HepG2 (cell line): ENCODE data around the gene SKIDA1. TPM values are rescaled to one million over a fixed set of nuclear protein-coding genes. Genes with fewer than 3 reads are reported as not detected.
A peak's percentile ranks its signal among the peaks of the same experiment; 100 is the strongest.

Experiments used
- CHD4 ChIP-seq: fragments of 200-600 bp; sonication (generic); IDR thresholded peaks from 2 replicates; pipeline ENCODE4 v1.7.0; 2017; ENCODE audit warnings: mild to moderate bottlenecking, low read length, borderline replicate concordance
- GABPB1 ChIP-seq: IDR thresholded peaks from 2 replicates; pipeline ENCODE4 v1.6.1; 2016; ENCODE audit warnings: mild to moderate bottlenecking, missing genetic modification reagents, moderate library complexity, missing compliant biosample characterization
- GTF3A ChIP-seq: sonication (generic); formaldehyde crosslinking; conservative IDR thresholded peaks from 2 replicates; pipeline ENCODE4 v1.4.0; 2020; ENCODE audit warnings: mild to moderate bottlenecking, missing genetic modification reagents
- HOXA7 ChIP-seq: sonication (generic); formaldehyde crosslinking; IDR thresholded peaks from 2 replicates; pipeline ENCODE4 v1.8.1; 2022; ENCODE audit warnings: mild to moderate bottlenecking, missing genetic modification reagents, moderate library complexity
- JUNB ChIP-seq: sonication (generic); formaldehyde crosslinking; IDR thresholded peaks from 2 replicates; pipeline ENCODE4 v1.8.0; 2022; ENCODE audit warnings: missing genetic modification reagents, mild to moderate bottlenecking, borderline replicate concordance
- MIXL1 ChIP-seq: IDR thresholded peaks from 2 replicates; pipeline ENCODE4 v1.6.1; 2016
- NR1H2 ChIP-seq: sonication (generic); formaldehyde crosslinking; IDR thresholded peaks from 2 replicates; pipeline ENCODE4 v1.8.1; 2022; ENCODE audit warnings: low read depth, missing genetic modification reagents, borderline replicate concordance
- RBFOX2 ChIP-seq: fragments of 200-400 bp; formaldehyde crosslinking; IDR thresholded peaks from 2 replicates; pipeline ENCODE4 v1.6.1; 2017; ENCODE audit warnings: low read depth, mild to moderate bottlenecking, low read length
- RFXANK ChIP-seq: IDR thresholded peaks from 2 replicates; pipeline ENCODE4 v1.6.1; 2016
- RNF2 ChIP-seq: fragments of 450-650 bp; conservative IDR thresholded peaks from 2 replicates; pipeline ENCODE4 v1.6.1; 2016; ENCODE audit warnings: low read depth
- TBX3 ChIP-seq: fragments of 450-650 bp; IDR thresholded peaks from 2 replicates; pipeline ENCODE4 v1.6.1; 2017; ENCODE audit warnings: antibody characterized with exemption, mild to moderate bottlenecking, inconsistent platforms, borderline replicate concordance
- TCF12 ChIP-seq, 2 experiments: fragments of 450-650 bp in 1 of 2; sonication (generic) in 1 of 2; formaldehyde crosslinking in 1 of 2; IDR thresholded peaks; 2 replicates each; pipeline versions ENCODE4 v1.6.1 to v1.8.0; 2017 to 2022; ENCODE audit warnings: antibody characterized with exemption in 1 of 2, mild to moderate bottlenecking in 1 of 2, missing genetic modification reagents in 1 of 2, moderate library complexity in 1 of 2
- THRA ChIP-seq: sonication (generic); formaldehyde crosslinking; IDR thresholded peaks from 2 replicates; pipeline ENCODE4 v1.4.0; 2020; ENCODE audit warnings: missing genetic modification reagents, borderline replicate concordance
- TOPORS ChIP-seq: sonication (generic); formaldehyde crosslinking; IDR thresholded peaks from 2 replicates; pipeline ENCODE4 v1.8.0; 2023; ENCODE audit warnings: mild to moderate bottlenecking, missing genetic modification reagents
- ZEB1 ChIP-seq: IDR thresholded peaks from 2 replicates; pipeline ENCODE4 v1.6.1; 2012; ENCODE audit warnings: mild to moderate bottlenecking, low read depth, inconsistent platforms; ENCODE audit not compliant: insufficient replicate concordance
- ZFP90 ChIP-seq: sonication (generic); formaldehyde crosslinking; IDR thresholded peaks from 2 replicates; pipeline ENCODE4 v1.8.0; 2022; ENCODE audit warnings: missing genetic modification reagents, mild to moderate bottlenecking, inconsistent platforms, borderline replicate concordance
- ZNF512 ChIP-seq: sonication (generic); formaldehyde crosslinking; IDR thresholded peaks from 2 replicates; pipeline ENCODE4 v1.4.0; 2020; ENCODE audit warnings: mild to moderate bottlenecking, missing genetic modification reagents
- ZNF512B ChIP-seq: sonication (generic); formaldehyde crosslinking; IDR thresholded peaks from 2 replicates; pipeline ENCODE4 v1.5.1; 2020; ENCODE audit warnings: missing genetic modification reagents, mild to moderate bottlenecking, borderline replicate concordance
- ZNF556 ChIP-seq: sonication (generic); formaldehyde crosslinking; IDR thresholded peaks from 2 replicates; pipeline ENCODE4 v1.4.0; 2020; ENCODE audit warnings: mild to moderate bottlenecking, missing genetic modification reagents, borderline replicate concordance
- ZNF749 ChIP-seq: sonication (generic); formaldehyde crosslinking; IDR thresholded peaks from 2 replicates; pipeline ENCODE4 v1.8.0; 2022; ENCODE audit warnings: mild to moderate bottlenecking, missing genetic modification reagents, moderate library complexity, borderline replicate concordance
- ZNF75D ChIP-seq: sonication (generic); formaldehyde crosslinking; IDR thresholded peaks from 2 replicates; pipeline ENCODE4 v1.8.1; 2023; ENCODE audit warnings: missing genetic modification reagents, mild to moderate bottlenecking, borderline replicate concordance
- ZZZ3 ChIP-seq: sonication (generic); formaldehyde crosslinking; IDR thresholded peaks from 2 replicates; pipeline ENCODE4 v1.4.0; 2020; ENCODE audit warnings: missing genetic modification reagents, mild to moderate bottlenecking, borderline replicate concordance
- polyA plus RNA-seq, 8 experiments: library from polyadenylated mRNA; depleted of rRNA in 3 of 8; stranded (reverse) in 7 of 8; unstranded in 1 of 8; fragments of >200 nt; fragmentation: Illumina TruSeq in 4 of 8; extraction: Trizol in 4 of 8; gene quantifications; 2 replicates each; pipeline versions ENCODE4 v1.2.1 to v1.2.3, GENCODE V29; 2011 to 2016; ENCODE audit warnings: low read depth in 4 of 8, missing spikeins in 1 of 8, mixed read lengths in 1 of 8; ENCODE audit not compliant: insufficient read depth in 1 of 8
- total RNA-seq, 5 experiments: library from RNA; depleted of rRNA; stranded (reverse); fragments of >200 nt; fragmentation: Illumina TruSeq; extraction: Trizol; gene quantifications; 2 replicates each; pipeline ENCODE4 v1.2.3, GENCODE V29; 2016; ENCODE audit warnings: low read depth in 1 of 5

The SKIDA1 gene
- total and polyA plus RNA-seq, 2 of the 13 experiments (the other 11 are each of a cell fraction or from before 2014, with no cell fraction given) = 0.73 to 1.5 TPM

GRCh38 chr10:21525367-21526187, at the start of gene SKIDA1 (continued):
- peak; percentile 14; the same call in 1 of the 2 replicates for TF ChIP-seq ZNF556 (CRISPR knock-in tag)
- no peak for TF ChIP-seq NR1H2 (CRISPR knock-in tag)
- no peak for TF ChIP-seq HOXA7 (CRISPR knock-in tag)
- peak; percentile 45; the same call in 1 of the 2 replicates for TF ChIP-seq ZNF512B (CRISPR knock-in tag)
- TF ChIP-seq TCF12 (IDR thresholded peaks at IDR 0.05) = no peak
- peak; percentile 88; the same call in 1 of the 2 replicates for TF ChIP-seq TCF12 (CRISPR knock-in tag; IDR thresholded peaks at IDR 0.05)
- peak; percentile 13; the same call in 1 of the 2 replicates for TF ChIP-seq TBX3
- TF ChIP-seq RBFOX2 = peak; percentile 96
- TF ChIP-seq RFXANK = 0 out of 2 replicates have a peak, but pooled peaks have one; percentile 46
- TF ChIP-seq ZNF75D (CRISPR knock-in tag) = no peak
- TF ChIP-seq GTF3A (CRISPR knock-in tag) = no peak
- TF ChIP-seq JUNB = no peak; the same call in 1 of the 2 replicates
- TF ChIP-seq ZNF512 (CRISPR knock-in tag) = no peak
- TF ChIP-seq THRA (CRISPR knock-in tag) = peak; percentile 50; the same call in 1 of the 2 replicates
- TF ChIP-seq TOPORS (CRISPR knock-in tag) = 0 out of 2 replicates have a peak, but pooled peaks have one; percentile 53
- no peak for TF ChIP-seq ZEB1
- TF ChIP-seq ZFP90 (CRISPR knock-in tag) = 0 out of 2 replicates have a peak, but pooled peaks have one; percentile 75
- no peak for TF ChIP-seq CHD4
- 0 out of 2 replicates have a peak, but pooled peaks have one; percentile 6 for TF ChIP-seq MIXL1 (CRISPR knock-in tag)
- TF ChIP-seq RNF2 = peak; percentile 79; the same call in 1 of the 2 replicates
- TF ChIP-seq GABPB1 (CRISPR knock-in tag) = peak; percentile 82; the same call in 1 of the 2 replicates
- no peak; the same call in 1 of the 2 replicates for TF ChIP-seq ZNF749 (CRISPR knock-in tag)
- no peak for TF ChIP-seq ZZZ3 (CRISPR knock-in tag)
